Fibroblast of gingiva (primary cell): ENCODE data around the gene FTO.
"Not testable (repeated sequence)": the region's sequence is repeated elsewhere in the genome, so short reads cannot be mapped to it uniquely, and the experiment has no call there.

Experiments
- DNase-seq: peaks from one replicate; pipeline ENCODE4 v3.0.0-alpha.2; 2011; ENCODE audit warnings: low read depth

FTO gene

GRCh38 chr16:53826658-53827057 is 122.7 kb downstream of the FTO start:
- no peak for DNase-seq

GRCh38 chr16:53827741-53828140 is 123.8 kb downstream of the FTO start:
- no peak for DNase-seq

GRCh38 chr16:53829186-53829747 is 125.3 kb downstream of the FTO start:
- no peak for DNase-seq

- DNase-seq = no peak
These were observed 129.1 kb downstream of the FTO start for GRCh38 chr16:53832896-53833544.

- no peak for DNase-seq
These were observed 132.2 kb downstream of the FTO start for GRCh38 chr16:53836142-53836541.

GRCh38 chr16:53836680-53837079 is 132.7 kb downstream of the FTO start:
- no peak for DNase-seq

GRCh38 chr16:53837426-53837825 is 133.5 kb downstream of the FTO start:
- DNase-seq = peak; percentile 20

GRCh38 chr16:53839150-53839549 is 135.2 kb downstream of the FTO start:
- no peak for DNase-seq

- DNase-seq = no peak
These were observed 136.5 kb downstream of the FTO start for GRCh38 chr16:53840456-53840855.

- no peak for DNase-seq
These were observed 137.9 kb downstream of the FTO start for GRCh38 chr16:53841884-53842283.

- no peak for DNase-seq
These were observed 139.1 kb downstream of the FTO start for GRCh38 chr16:53843084-53843483.

- no peak for DNase-seq
These were observed 140.8 kb downstream of the FTO start for GRCh38 chr16:53844804-53845203.

GRCh38 chr16:53846549-53846948 is 142.6 kb downstream of the FTO start:
- DNase-seq = not testable (repeated sequence)

GRCh38 chr16:53846971-53847370 is 143.0 kb downstream of the FTO start:
- DNase-seq = no peak

- no peak for DNase-seq
These were observed 144.5 kb downstream of the FTO start for GRCh38 chr16:53848277-53848942.

GRCh38 chr16:53848950-53849349 is 145.0 kb downstream of the FTO start:
- DNase-seq = no peak

- no peak for DNase-seq
These were observed 145.6 kb downstream of the FTO start for GRCh38 chr16:53849585-53849984.

- DNase-seq = no peak
These were observed 146.0 kb downstream of the FTO start for GRCh38 chr16:53849994-53850393.

- no peak for DNase-seq
These were observed 148.7 kb downstream of the FTO start for GRCh38 chr16:53852678-53853077.

GRCh38 chr16:53855056-53855455 is 151.1 kb downstream of the FTO start:
- no peak for DNase-seq

- no peak for DNase-seq
These were observed 151.6 kb downstream of the FTO start for GRCh38 chr16:53855511-53855910.

GRCh38 chr16:53859995-53860540 is 156.1 kb downstream of the FTO start:
- DNase-seq = no peak

- no peak for DNase-seq
These were observed 159.9 kb downstream of the FTO start for GRCh38 chr16:53863861-53864260.
